Immature natural killer cell (primary cell): Measurements from ENCODE around the gene CLHC1. TPM values are rescaled to one million over a fixed set of nuclear protein-coding genes. Genes with fewer than 3 reads are reported as not detected.
"Not testable (repeated sequence)": the region's sequence is repeated elsewhere in the genome, so short reads cannot be mapped to it uniquely, and the experiment has no call there.

Source experiments
- DNase-seq, 3 donors: peaks; one replicate each; pipeline ENCODE4 v3.0.0; 2022; ENCODE audit warnings: mixed read lengths in 1 of 3
- H3K27ac Mint-ChIP-seq, 6 donors: one replicate each; pipeline ENCODE4 v1.8.0; 2020; ENCODE audit warnings: mixed read lengths in 6 of 6, mild to moderate bottlenecking in 5 of 6, inconsistent platforms in 4 of 6, moderate library complexity in 3 of 6
- H3K27me3 Mint-ChIP-seq, 3 donors: one replicate each; pipeline ENCODE4 v1.8.0; 2020 to 2021; ENCODE audit warnings: low read depth in 3 of 3, mild to moderate bottlenecking in 3 of 3, mixed read lengths in 3 of 3, moderate library complexity in 3 of 3, inconsistent platforms in 1 of 3
- H3K36me3 Mint-ChIP-seq, 3 donors: one replicate each; pipeline ENCODE4 v1.8.0; 2020; ENCODE audit warnings: mixed read lengths in 3 of 3, inconsistent platforms in 2 of 3, mild to moderate bottlenecking in 2 of 3
- H3K4me1 Mint-ChIP-seq, 2 donors: one replicate each; pipeline ENCODE4 v1.8.0; 2020; ENCODE audit warnings: inconsistent platforms in 2 of 2, mild to moderate bottlenecking in 2 of 2, mixed read lengths in 2 of 2, moderate library complexity in 1 of 2
- H3K4me3 Mint-ChIP-seq, 5 donors: one replicate each; pipeline ENCODE4 v1.8.0; 2020; ENCODE audit warnings: mild to moderate bottlenecking in 5 of 5, mixed read lengths in 5 of 5, inconsistent platforms in 3 of 5, moderate library complexity in 3 of 5
- H3K9me3 Mint-ChIP-seq, 6 donors: one replicate each; pipeline ENCODE4 v1.8.0; 2020; ENCODE audit warnings: mild to moderate bottlenecking in 6 of 6, mixed read lengths in 6 of 6, inconsistent platforms in 4 of 6, moderate library complexity in 3 of 6
- polyA plus RNA-seq, 3 donors: library from polyadenylated mRNA; unstranded; fragments of 300-500 nt; fragmentation: Illumina TruSeq; gene quantifications; one replicate each; pipeline ENCODE4 v1.2.3, GENCODE V29; 2021

The CLHC1 gene
- polyA plus RNA-seq, 3 donors from 2014 or later, result 2.0 to 2.9 TPM; not detected in 1

DNA sequence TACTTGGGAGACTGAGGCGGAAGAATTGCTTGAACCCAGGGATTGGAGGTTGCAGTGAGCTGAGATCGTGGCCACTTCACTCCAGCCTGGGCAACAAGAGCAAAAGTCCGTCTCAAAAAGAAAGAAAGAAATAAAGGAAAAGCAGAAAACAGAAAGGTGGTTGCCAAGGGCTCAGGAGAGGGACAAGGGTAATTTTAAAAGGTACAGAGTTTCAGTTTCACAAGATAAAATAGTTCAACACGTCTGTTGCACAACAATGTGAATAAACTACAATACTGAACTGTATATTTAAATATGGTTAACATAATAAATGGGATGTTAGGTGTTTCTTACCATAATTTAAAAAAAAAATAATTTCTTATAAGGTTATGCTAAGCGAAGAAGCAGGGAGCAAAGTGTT lies 13.3 kb upstream of the CLHC1 start:
- Mint-ChIP-seq H3K9me3 (no peaks in the 10 kb centered on the region), H3K36me3 (peaks cover 12 to 29% (median 17%) of the 10 kb centered on the region in 3 donors)

DNA sequence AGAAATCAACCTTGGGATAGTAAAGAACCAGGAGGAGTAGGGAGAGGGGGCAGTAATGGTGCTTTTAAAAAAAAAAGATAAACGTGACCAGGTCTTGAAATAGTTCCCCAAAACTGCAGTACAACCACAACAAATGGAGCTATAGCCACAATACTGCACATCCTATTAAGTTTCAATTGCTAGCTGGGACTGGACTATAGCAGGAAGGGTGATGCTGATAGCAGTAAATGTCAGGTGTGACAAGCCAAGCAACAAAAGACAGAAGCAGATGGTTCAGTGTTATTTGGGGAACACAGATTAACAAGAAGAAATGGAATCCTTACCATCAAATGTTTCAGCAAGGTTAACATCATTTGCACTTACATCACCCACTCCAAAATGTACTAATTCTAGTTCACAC lies 10.5 kb upstream of the CLHC1 start:
- Mint-ChIP-seq H3K27ac (peak overlapping the region in 1 of 6 donors; percentile 51), H3K4me3 (no peak overlapping the region), H3K27me3 (no peaks in the 10 kb centered on the region), H3K36me3 (peaks cover 19 to 26% (median 19%) of the 10 kb centered on the region in 3 donors), H3K4me1 (no peaks in the 10 kb centered on the region), H3K9me3 (no peaks in the 10 kb centered on the region)
- DNase-seq, result no peak

More for the DNA sequence above, 13.3 kb upstream of the CLHC1 start:
- DNase-seq, result no peak
- H3K4me1 Mint-ChIP-seq, result no peaks in the 10 kb centered on the region
- H3K4me3 Mint-ChIP-seq, result no peak overlapping the region
- no peak overlapping the region for H3K27ac Mint-ChIP-seq
- H3K27me3 Mint-ChIP-seq, result no peaks in the 10 kb centered on the region

GRCh38 chr2:55241582-55241981 lies 9.5 kb upstream of the CLHC1 start:
- not testable (repeated sequence) for H3K27me3 Mint-ChIP-seq, H3K27ac Mint-ChIP-seq, H3K4me3 Mint-ChIP-seq, H3K4me1 Mint-ChIP-seq, H3K9me3 Mint-ChIP-seq, DNase-seq
- H3K36me3 Mint-ChIP-seq, result peaks cover 15 to 19% (median 19%) of the 10 kb centered on the region in 3 donors

DNA sequence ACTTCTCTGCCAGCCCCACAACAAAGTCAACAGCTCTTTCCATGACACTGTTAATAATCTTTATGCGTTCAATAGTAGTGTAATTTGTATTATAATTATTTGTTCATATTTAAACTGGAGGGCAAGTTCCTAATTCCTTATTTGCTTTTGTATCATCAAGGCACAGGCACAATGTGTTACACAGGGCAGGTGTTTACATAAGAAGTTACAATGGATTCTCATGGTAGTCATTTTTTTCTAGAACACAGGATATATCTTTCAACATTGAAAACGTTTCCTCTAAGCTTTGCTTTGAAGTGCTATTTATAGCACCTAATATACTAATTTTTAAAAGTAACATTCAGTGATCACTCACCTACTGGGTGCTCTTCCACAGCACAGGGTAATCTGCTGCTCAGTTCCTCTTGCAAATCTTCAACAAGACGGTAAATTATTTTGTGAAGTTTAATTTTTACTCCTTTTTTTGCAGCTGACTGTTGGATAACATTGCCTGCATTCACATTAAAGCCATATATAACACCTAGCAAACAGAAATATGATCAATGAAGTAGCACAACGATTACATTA lies 7.6 kb upstream of the CLHC1 start:
- Mint-ChIP-seq H3K4me1 (peaks cover 2 to 11% of the 10 kb centered on the region in 2 donors), H3K36me3 (peaks cover 12 to 16% (median 14%) of the 10 kb centered on the region in 3 donors), H3K27me3 (no peaks in the 10 kb centered on the region), H3K9me3 (no peaks in the 10 kb centered on the region), H3K27ac (no peak overlapping the region), H3K4me3 (no peak overlapping the region)
- no peak for DNase-seq

GRCh38 chr2:55236992-55237543 lies 5.0 kb upstream of the CLHC1 start:
- Mint-ChIP-seq H3K4me1 (peaks cover 18 to 38% of the 10 kb centered on the region in 2 donors), H3K27ac (peak overlapping the region in 1 of 6 donors; percentile 17), H3K27me3 (peaks cover 10 to 13% (median 12%) of the 10 kb centered on the region in 3 donors), H3K36me3 (peaks cover 6 to 22% (median 11%) of the 10 kb centered on the region in 3 donors), H3K9me3 (no peaks in the 10 kb centered on the region), H3K4me3 (no peak overlapping the region)
- no peak for DNase-seq

GRCh38 chr2:55235724-55236538 lies 3.8 kb upstream of the CLHC1 start:
- Mint-ChIP-seq H3K27ac (peak overlapping the region in 3 of 6 donors; percentile 34 to 100 (median 62)), H3K9me3 (no peaks in the 10 kb centered on the region), H3K4me3 (no peak overlapping the region), H3K27me3 (peaks cover 13 to 17% (median 16%) of the 10 kb centered on the region in 3 donors), H3K36me3 (peaks cover 6 to 22% (median 11%) of the 10 kb centered on the region in 3 donors), H3K4me1 (peaks cover 28 to 49% of the 10 kb centered on the region in 2 donors)
- DNase-seq, result no peak

DNA sequence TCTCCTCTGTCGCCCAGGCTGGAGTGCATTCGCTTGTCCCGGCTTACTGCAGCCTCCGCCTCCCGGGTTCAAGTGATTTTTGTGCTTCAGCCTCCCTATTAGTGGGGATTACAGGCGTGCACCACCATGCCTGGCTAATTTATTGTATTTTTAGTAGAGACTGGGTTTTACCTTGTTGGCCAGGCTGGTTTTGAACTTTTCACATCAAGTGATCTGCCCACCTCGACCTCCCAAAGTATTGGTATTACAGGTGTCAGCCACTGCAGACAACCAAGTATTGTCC lies 1.5 kb upstream of the CLHC1 start:
- DNase-seq, result no peak
- Mint-ChIP-seq H3K27me3 (peaks cover 13 to 20% (median 16%) of the 10 kb centered on the region in 3 donors), H3K4me1 (peaks cover 39 to 66% of the 10 kb centered on the region in 2 donors), H3K9me3 (no peaks in the 10 kb centered on the region), H3K4me3 (peak overlapping the region; percentile 98 to 100 (median 100)), H3K36me3 (peaks cover under 1 to 13% (median 5%) of the 10 kb centered on the region in 3 donors), H3K27ac (peak overlapping the region; percentile 93 to 100 (median 99))

- H3K4me3 Mint-ChIP-seq, result peak overlapping the region; percentile 98 to 100 (median 100)
- H3K27me3 Mint-ChIP-seq, result peaks cover 13 to 20% (median 16%) of the 10 kb centered on the region in 3 donors
- no peaks in the 10 kb centered on the region for H3K9me3 Mint-ChIP-seq
- peak overlapping the region; percentile 93 to 100 (median 99) for H3K27ac Mint-ChIP-seq
- H3K36me3 Mint-ChIP-seq, result peaks cover 0 to 12% (median 4%) of the 10 kb centered on the region in 3 donors
- DNase-seq, result peak; percentile 69 to 74 (median 71)
- peaks cover 44 to 71% of the 10 kb centered on the region in 2 donors for H3K4me1 Mint-ChIP-seq
These were observed 967 bp upstream of the CLHC1 start for GRCh38 chr2:55232863-55233657.

DNA sequence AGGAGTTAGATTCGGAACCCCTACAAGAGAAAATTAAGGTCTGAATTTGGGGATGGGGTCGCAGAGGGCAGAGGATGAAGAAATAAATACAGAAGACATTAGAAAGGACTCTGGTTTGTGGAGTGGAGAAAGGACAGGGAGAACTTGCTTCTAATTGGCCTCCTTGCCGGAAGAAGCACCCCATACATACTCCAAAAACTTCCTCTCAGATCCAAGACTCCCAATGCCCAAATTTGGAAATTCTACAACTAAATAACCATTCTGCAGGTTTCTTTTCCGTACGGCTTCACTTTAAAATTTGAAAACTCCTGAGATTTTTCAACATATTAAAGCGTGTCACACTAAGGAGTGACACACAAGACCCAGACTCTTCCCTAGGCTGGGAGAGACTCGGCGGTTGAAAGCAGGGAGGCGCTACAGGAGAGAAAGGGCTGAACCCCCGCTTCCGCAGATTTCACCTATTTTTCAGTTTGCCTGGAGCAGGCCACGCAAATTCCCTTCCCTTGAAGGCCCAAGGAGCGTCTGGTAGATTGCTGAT lies 478 bp downstream of the CLHC1 start:
- Mint-ChIP-seq H3K36me3 (peaks cover 0 to 12% (median 4%) of the 10 kb centered on the region in 3 donors), H3K4me3 (peak overlapping the region; percentile 98 to 100 (median 100)), H3K4me1 (peaks cover 49 to 77% of the 10 kb centered on the region in 2 donors), H3K27ac (peak overlapping the region; percentile 93 to 100 (median 99)), H3K9me3 (no peaks in the 10 kb centered on the region), H3K27me3 (peaks cover 13 to 20% (median 16%) of the 10 kb centered on the region in 3 donors)
- DNase-seq, result no peak

DNA sequence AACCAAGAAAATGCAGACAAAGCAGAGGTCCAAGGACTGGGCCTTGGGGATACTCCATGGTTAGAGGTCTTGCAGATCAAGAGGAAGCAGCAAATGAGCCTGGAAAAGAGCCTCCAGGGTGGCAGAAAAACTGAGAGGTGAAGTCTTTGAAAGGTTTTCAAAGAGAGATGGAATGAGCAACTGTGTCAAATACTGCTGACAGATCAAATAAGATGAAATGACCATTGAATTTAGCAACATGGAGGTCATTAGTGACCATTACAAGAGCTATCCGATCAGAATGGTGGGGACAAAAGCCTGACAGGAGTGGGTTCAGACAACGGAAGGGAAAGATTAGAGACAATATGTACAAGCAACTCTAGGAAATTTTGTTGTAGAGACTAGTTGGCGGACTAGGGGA lies 1.5 kb downstream of the CLHC1 start:
- peak overlapping the region in 5 of 6 donors; percentile 47 to 93 (median 74) for H3K27ac Mint-ChIP-seq
- H3K4me1 Mint-ChIP-seq, result peaks cover 49 to 74% of the 10 kb centered on the region in 2 donors
- H3K9me3 Mint-ChIP-seq, result no peaks in the 10 kb centered on the region
- H3K4me3 Mint-ChIP-seq, result peak overlapping the region; percentile 49 to 100 (median 98)
- DNase-seq, result no peak
- H3K36me3 Mint-ChIP-seq, result peaks cover 0 to 10% (median 4%) of the 10 kb centered on the region in 3 donors
- peaks cover 13 to 20% (median 16%) of the 10 kb centered on the region in 3 donors for H3K27me3 Mint-ChIP-seq

DNA sequence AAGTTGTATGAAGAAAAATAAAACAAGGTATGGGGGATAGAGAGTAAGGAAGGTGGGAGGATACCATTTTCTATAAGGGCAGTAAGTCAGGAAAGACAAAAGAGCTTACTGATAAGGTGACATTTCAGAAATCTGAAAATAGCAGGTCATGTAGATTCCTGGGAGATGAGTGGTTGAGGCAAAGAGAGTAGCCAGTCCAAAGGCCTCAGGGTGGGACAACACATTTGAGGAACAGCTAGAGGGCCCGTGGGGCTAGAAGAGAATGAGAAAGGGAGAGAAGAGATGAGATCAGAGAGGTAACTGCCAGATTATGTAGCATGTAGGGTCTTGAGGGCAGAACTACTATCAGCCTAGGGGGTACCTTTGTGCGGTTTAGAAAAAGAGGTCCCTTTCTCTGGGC lies 2.9 kb downstream of the CLHC1 start:
- Mint-ChIP-seq H3K27me3 (peaks cover 13 to 23% (median 16%) of the 10 kb centered on the region in 3 donors), H3K27ac (peak overlapping the region in 4 of 6 donors; percentile 10 to 32 (median 28)), H3K9me3 (no peaks in the 10 kb centered on the region), H3K4me1 (peaks cover 43 to 61% of the 10 kb centered on the region in 2 donors), H3K36me3 (peaks cover 0 to 7% (median 4%) of the 10 kb centered on the region in 3 donors), H3K4me3 (peak overlapping the region in 2 of 5 donors; percentile 30 to 52)
- no peak for DNase-seq

- H3K27me3 Mint-ChIP-seq, result peaks cover 11 to 21% (median 12%) of the 10 kb centered on the region in 3 donors
- peaks cover 0 to 2% (median 2%) of the 10 kb centered on the region in 3 donors for H3K36me3 Mint-ChIP-seq
- DNase-seq, result no peak
- H3K4me3 Mint-ChIP-seq, result no peak overlapping the region
- peak overlapping the region; percentile 1 to 25 (median 10) for H3K27ac Mint-ChIP-seq
- no peaks in the 10 kb centered on the region for H3K9me3 Mint-ChIP-seq
- H3K4me1 Mint-ChIP-seq, result peaks cover 35 to 51% of the 10 kb centered on the region in 2 donors
These were observed 3.9 kb downstream of the CLHC1 start for GRCh38 chr2:55228226-55228563.
